GM12878 (cell line): ENCODE results near the gene CACNA1E. TPM values are rescaled to one million over a fixed set of nuclear protein-coding genes. Genes with fewer than 3 reads are reported as not detected.

Source experiments
- ATAC-seq: fragments of 200-7000 bp; cut with Tn5 transposase; 3 replicates; pipeline ENCODE4 v1.9.1; 2020; ENCODE audit warnings: mild to moderate bottlenecking, moderate library complexity
- BruUV-seq: library from RNA; stranded (reverse); fragments of 400-500 nt; replicated peaks from 2 replicates; lab custom pipeline; 2021; lab: Mats Ljungman, UMichigan
- CTCF ChIA-PET: fragments of 300-600 bp; sonication (Branson Sonifier 250); formaldehyde crosslinking; extraction: SDS; loops from one replicate; lab custom pipeline; 2021; ENCODE audit warnings: inconsistent platforms; lab: Yijun Ruan, JAX
- POLR2A ChIA-PET: fragments of 350-600 bp; formaldehyde crosslinking; extraction: SDS; loops from one replicate; lab custom pipeline; 2021; ENCODE audit warnings: inconsistent platforms; lab: Charles Lee
- RAD21 ChIA-PET: fragments of 300-600 bp; sonication (Branson Sonifier 250); formaldehyde crosslinking; loops from one replicate; lab custom pipeline; 2023; ENCODE audit warnings: antibody characterized with exemption; ENCODE audit not compliant: unreplicated experiment; lab: Charles Lee
- SMC1A ChIA-PET: fragments of 300-600 bp; sonication (Branson Sonifier 250); formaldehyde crosslinking; loops from one replicate; lab custom pipeline; 2023; ENCODE audit not compliant: unreplicated experiment, uncharacterized antibody; lab: Charles Lee
- DNase-seq: peaks from one replicate; pipeline ENCODE4 v3.0.0-alpha.2; 2011; ENCODE audit warnings: low read depth, low spot score
- FAIRE-seq: peaks from 3 replicates; lab custom pipeline; 2011; peaks lifted over from hg19 to GRCh38; lab: Jason Lieb, UNC
- H2AFZ ChIP-seq: 2 replicates; pipeline ENCODE4 v1.6.0; 2011; ENCODE audit warnings: low read depth, low read length, control low read depth; ENCODE audit not compliant: control insufficient read depth
- H3K27ac ChIP-seq: 2 replicates; pipeline ENCODE4 v1.5.1; 2011; ENCODE audit warnings: control low read depth; ENCODE audit not compliant: control insufficient read depth, insufficient read depth
- H3K27me3 ChIP-seq, 2 experiments: replicated peaks in 1 of 2; 2 replicates each; pipeline versions ENCODE4 v1.6.0 to v1.6.1; 2011; ENCODE audit warnings: low read length in 1 of 2; ENCODE audit not compliant: control insufficient read depth in 2 of 2, insufficient read depth in 2 of 2
- H3K36me3 ChIP-seq, 2 experiments: 2 replicates each; pipeline ENCODE4 v1.5.1; 2011; ENCODE audit warnings: low read length in 1 of 2; ENCODE audit not compliant: control insufficient read depth in 2 of 2, insufficient read depth in 2 of 2
- H3K4me1 ChIP-seq: 2 replicates; pipeline ENCODE4 v1.6.1; 2011; ENCODE audit warnings: mild to moderate bottlenecking, low read length, moderate library complexity, mixed read lengths; ENCODE audit not compliant: control insufficient read depth, insufficient read depth
- H3K4me2 ChIP-seq: 2 replicates; pipeline ENCODE4 v1.6.0; 2011; ENCODE audit warnings: control low read depth; ENCODE audit not compliant: control insufficient read depth, insufficient read depth
- H3K4me3 ChIP-seq: fragments of 200-600 bp; sonication (generic); 2 replicates; pipeline ENCODE4 v1.5.1; 2016
- H3K79me2 ChIP-seq: 2 replicates; pipeline ENCODE4 v1.6.0; 2011; ENCODE audit warnings: low read length; ENCODE audit not compliant: control insufficient read depth, insufficient read depth
- H3K9ac ChIP-seq: 2 replicates; pipeline ENCODE4 v1.8.0; 2011; ENCODE audit warnings: low read length, control low read depth, mixed read lengths; ENCODE audit not compliant: control insufficient read depth, insufficient read depth
- H3K9me3 ChIP-seq: replicated peaks from 3 replicates; pipeline ENCODE4 v1.5.1; 2011; ENCODE audit warnings: mild to moderate bottlenecking, low read length; ENCODE audit not compliant: control insufficient read depth, insufficient read depth
- H4K20me1 ChIP-seq: 2 replicates; pipeline ENCODE4 v1.6.0; 2011; ENCODE audit not compliant: control insufficient read depth, insufficient read depth
- CBX3 ChIP-seq: fragments of 200-600 bp; sonication (generic); IDR thresholded peaks from 2 replicates; pipeline ENCODE4 v1.6.1; 2016; ENCODE audit warnings: low read depth, borderline replicate concordance
- CHD2 ChIP-seq: IDR thresholded peaks from 2 replicates; pipeline ENCODE4 v1.6.1; 2011; ENCODE audit warnings: low read depth, low read length, improper control_type of control experiment, borderline replicate concordance
- EP300 ChIP-seq, 2 experiments: fragments of 150-350 bp in 1 of 2; IDR thresholded peaks; 2 replicates each; pipeline ENCODE4 v1.6.1; 2011 to 2012; ENCODE audit warnings: low read depth in 2 of 2, low read length in 2 of 2, borderline replicate concordance in 1 of 2, improper control_type of control experiment in 1 of 2, inconsistent platforms in 1 of 2; ENCODE audit not compliant: control insufficient read depth in 1 of 2
- MAX ChIP-seq: IDR thresholded peaks from 2 replicates; pipeline ENCODE4 v1.6.1; 2012; ENCODE audit warnings: low read depth, low read length, improper control_type of control experiment
- ZBTB4 ChIP-seq: fragments of 450-650 bp; formaldehyde crosslinking; IDR thresholded peaks from 2 replicates; pipeline ENCODE4 v1.4.0; 2022; ENCODE audit warnings: mild to moderate bottlenecking, moderate library complexity
- ZNF207 ChIP-seq: fragments of 450-650 bp; IDR thresholded peaks from 2 replicates; pipeline ENCODE4 v1.6.1; 2014; ENCODE audit warnings: antibody characterized with exemption, mild to moderate bottlenecking, borderline replicate concordance
- WGBS: methylation state at CpG from one replicate; pipeline ENCODE4 v1.1.6; 2016; ENCODE audit warnings: low lambda C conversion rate; ENCODE audit not compliant: insufficient replicate concordance, insufficient coverage; ENCODE audit errors: missing lambda C conversion rate; 5-methylcytosine and 5-hydroxymethylcytosine counted together
- in situ Hi-C: fragments of 300-500 bp; cut with MboI; formaldehyde crosslinking; loops from 9 replicates; pipeline ENCODE4 v1.14.3; 2018; ENCODE audit warnings: mixed read lengths
- intact Hi-C: fragments of 100-400 bp; cut with micrococcal nuclease; formaldehyde crosslinking; loops from one replicate; pipeline ENCODE4 v1.14.2; 2022; ENCODE audit not compliant: unreplicated experiment
- polyA plus RNA-seq, 11 experiments: library from polyadenylated mRNA; depleted of rRNA in 4 of 11; unstranded in 6 of 11; stranded (reverse) in 5 of 11; fragments of >200 nt; fragmentation: Nextera tagmentation in 4 of 11; fragmentation: Illumina TruSeq in 1 of 11; extraction: Ambion mirVana in 4 of 11; extraction: Trizol in 1 of 11; gene quantifications; 1 replicate in 1 of 11; 2 replicates in 10 of 11; pipeline versions ENCODE4 v1.2.1 to v1.2.3, GENCODE V29; 2011 to 2016; ENCODE audit warnings: inconsistent platforms in 2 of 11, missing spikeins in 2 of 11, low read depth in 1 of 11
- total RNA-seq, 4 experiments: library from RNA; depleted of rRNA in 3 of 4; stranded (reverse); fragments of >200 nt in 3 of 4; fragmentation: Illumina TruSeq in 1 of 4; extraction: Trizol in 1 of 4; gene quantifications; 2 replicates each; pipeline versions ENCODE4 v1.2.1 to v1.2.3, GENCODE V29; 2013 to 2021

Gene CACNA1E
- total and polyA plus RNA-seq, 10 of the 15 experiments (the other 5 are each of a cell fraction or from before 2014, with no cell fraction given): 0.57 to 22.0 (median 8.5) TPM

GRCh38 chr1:181660621-181661020 lies 177.3 kb downstream of the CACNA1E start (continued):
- no peak for TF ChIP-seq ZNF207

GRCh38 chr1:181661569-181661968 lies 178.3 kb downstream of the CACNA1E start:
- whole genome bisulfite sequencing: 100% methylated on average over 1 of the region's 1 CpG

More at GRCh38 chr1:181661569-181661968, 178.3 kb downstream of the CACNA1E start:
- Histone ChIP-seq H3K4me3 (no peak overlapping the region), H3K36me3 (no peaks in the 10 kb centered on the region), H4K20me1 (no peaks in the 10 kb centered on the region), H3K4me2 (no peak overlapping the region), H3K27me3 (no peaks in the 10 kb centered on the region), H2AFZ (no peak overlapping the region), H3K9me3 (no peaks in the 10 kb centered on the region; the same call in 2 of the 3 replicates), H3K79me2 (no peaks in the 10 kb centered on the region), H3K4me1 (no peaks in the 10 kb centered on the region), H3K9ac (no peak overlapping the region), H3K27ac (no peak overlapping the region)
- no peak for DNase-seq
- intact Hi-C loops: no loop called here
- no peak for FAIRE-seq
- no TSS peak for BruUV-seq
- ChIA-PET SMC1A (interaction anchor here (1.5 kb wide), 2 partner anchors 177 to 275 kb away, joined by 3 to 5 read pairs; no protein-coding TSS in a partner anchor), POLR2A (no interaction called here), RAD21 (interaction anchor here (0.9 to 1.1 kb wide), 2 partner anchors 175 to 177 kb away, joined by 3 to 5 read pairs; no protein-coding TSS in a partner anchor), CTCF (interaction anchor here (1.0 to 1.4 kb wide), 3 partner anchors 175 to 275 kb away, joined by 3 to 6 read pairs (median 4); no protein-coding TSS in a partner anchor)
- no peak for TF ChIP-seq CBX3
- no peak for TF ChIP-seq CHD2
- no peak for TF ChIP-seq MAX
- TF ChIP-seq ZBTB4: no peak
- no peak for TF ChIP-seq EP300 (IDR thresholded peaks at IDR 0.05; ENCODE audit: borderline replicate concordance in 1 of 2, control insufficient read depth in 1 of 2, low read depth in 2 of 2, low read length in 2 of 2)
- ATAC-seq: no peak
- in situ Hi-C loops: no loop called here
